Progenitor cell of endocrine pancreas (in vitro differentiated cells): ENCODE measurements around the gene PRR19. TPM values are rescaled to one million over a fixed set of nuclear protein-coding genes. Genes with fewer than 3 reads are reported as not detected.

Experiments used
- DNase-seq: peaks from one replicate; pipeline ENCODE4 v3.0.0; 2021; ENCODE audit warnings: low spot score; ENCODE audit not compliant: unreplicated experiment
- H3K27ac Mint-ChIP-seq: 2 replicates; pipeline ENCODE4 v1.8.0; 2021; ENCODE audit warnings: mild to moderate bottlenecking, moderate library complexity, mixed read lengths
- H3K27me3 Mint-ChIP-seq: 2 replicates; pipeline ENCODE4 v1.8.0; 2021; ENCODE audit warnings: mixed read lengths
- H3K36me3 Mint-ChIP-seq: 2 replicates; pipeline ENCODE4 v1.8.0; 2022; ENCODE audit warnings: mixed read lengths; ENCODE audit not compliant: insufficient read depth
- H3K4me1 Mint-ChIP-seq: 2 replicates; pipeline ENCODE4 v1.8.0; 2021; ENCODE audit warnings: low read depth, mixed read lengths
- H3K4me3 Mint-ChIP-seq: 2 replicates; pipeline ENCODE4 v1.8.0; 2021; ENCODE audit warnings: low read depth, mild to moderate bottlenecking, moderate library complexity, mixed read lengths
- H3K9me3 Mint-ChIP-seq: 2 replicates; pipeline ENCODE4 v1.8.0; 2021; ENCODE audit warnings: low read depth, mixed read lengths
- total RNA-seq: library from RNA; stranded (reverse); gene quantifications from 2 replicates; pipeline ENCODE4 v1.2.1, GENCODE V29; 2021
- TF ChIP-seq, protein P1 (sequence below): fragments of 200-600 bp; sonication (generic); IDR thresholded peaks from one replicate; pipeline ENCODE4 v1.5.0; 2021; ENCODE audit warnings: antibody characterized with exemption, mild to moderate bottlenecking; ENCODE audit not compliant: unreplicated experiment

PRR19 gene
- total RNA-seq, 1 donor from 2014 or later, result 3.4 TPM

DNA sequence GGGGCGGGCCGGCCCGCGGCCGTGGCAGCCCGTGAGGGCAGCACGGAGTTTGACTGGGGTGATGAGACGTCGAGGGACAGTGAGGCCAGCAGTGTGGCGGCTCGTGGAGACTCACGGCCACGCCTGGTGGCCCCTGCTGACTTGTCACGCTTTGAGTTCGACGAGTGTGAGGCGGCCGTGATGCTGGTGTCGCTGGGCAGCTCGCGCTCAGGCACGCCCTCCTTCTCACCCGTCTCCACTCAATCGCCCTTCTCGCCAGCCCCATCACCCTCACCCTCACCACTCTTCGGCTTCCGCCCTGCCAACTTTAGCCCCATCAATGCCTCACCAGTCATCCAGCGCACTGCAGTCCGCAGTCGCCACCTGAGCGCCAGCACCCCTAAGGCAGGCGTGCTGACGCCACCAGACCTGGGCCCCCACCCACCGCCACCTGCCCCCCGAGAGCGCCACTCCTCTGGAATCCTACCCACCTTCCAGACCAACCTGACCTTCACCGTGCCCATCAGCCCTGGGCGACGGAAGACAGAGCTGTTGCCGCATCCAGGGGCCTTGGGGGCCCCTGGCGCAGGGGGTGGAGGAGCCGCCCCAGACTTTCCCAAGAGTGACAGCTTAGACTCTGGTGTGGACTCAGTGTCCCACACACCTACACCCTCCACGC is 28.4 kb upstream of the PRR19 start:
- Mint-ChIP-seq H3K36me3 (peaks cover 12% of the 10 kb centered on the region), H3K4me1 (peaks cover 18% of the 10 kb centered on the region)
- TF ChIP-seq, protein P1, sequence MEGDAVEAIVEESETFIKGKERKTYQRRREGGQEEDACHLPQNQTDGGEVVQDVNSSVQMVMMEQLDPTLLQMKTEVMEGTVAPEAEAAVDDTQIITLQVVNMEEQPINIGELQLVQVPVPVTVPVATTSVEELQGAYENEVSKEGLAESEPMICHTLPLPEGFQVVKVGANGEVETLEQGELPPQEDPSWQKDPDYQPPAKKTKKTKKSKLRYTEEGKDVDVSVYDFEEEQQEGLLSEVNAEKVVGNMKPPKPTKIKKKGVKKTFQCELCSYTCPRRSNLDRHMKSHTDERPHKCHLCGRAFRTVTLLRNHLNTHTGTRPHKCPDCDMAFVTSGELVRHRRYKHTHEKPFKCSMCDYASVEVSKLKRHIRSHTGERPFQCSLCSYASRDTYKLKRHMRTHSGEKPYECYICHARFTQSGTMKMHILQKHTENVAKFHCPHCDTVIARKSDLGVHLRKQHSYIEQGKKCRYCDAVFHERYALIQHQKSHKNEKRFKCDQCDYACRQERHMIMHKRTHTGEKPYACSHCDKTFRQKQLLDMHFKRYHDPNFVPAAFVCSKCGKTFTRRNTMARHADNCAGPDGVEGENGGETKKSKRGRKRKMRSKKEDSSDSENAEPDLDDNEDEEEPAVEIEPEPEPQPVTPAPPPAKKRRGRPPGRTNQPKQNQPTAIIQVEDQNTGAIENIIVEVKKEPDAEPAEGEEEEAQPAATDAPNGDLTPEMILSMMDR, result no peak

GRCh38 chr19:42274065-42274682 is 27.8 kb upstream of the PRR19 start:
- H3K36me3 Mint-ChIP-seq, result peaks cover 12% of the 10 kb centered on the region
- peaks cover 23% of the 10 kb centered on the region for H3K4me1 Mint-ChIP-seq
- no peak overlapping the region for H3K27ac Mint-ChIP-seq
- DNase-seq, result no peak
- H3K27me3 Mint-ChIP-seq, result no peaks in the 10 kb centered on the region
- no peak overlapping the region for H3K4me3 Mint-ChIP-seq
- H3K9me3 Mint-ChIP-seq, result no peaks in the 10 kb centered on the region
- TF ChIP-seq, protein P1, result no peak

More for the DNA sequence above, 28.4 kb upstream of the PRR19 start:
- no peak for DNase-seq
- H3K27ac Mint-ChIP-seq, result no peak overlapping the region
- H3K4me3 Mint-ChIP-seq, result no peak overlapping the region
- H3K9me3 Mint-ChIP-seq, result no peaks in the 10 kb centered on the region
- no peaks in the 10 kb centered on the region for H3K27me3 Mint-ChIP-seq

- TF ChIP-seq, protein P1, result no peak
- Mint-ChIP-seq H3K4me1 (peaks cover 21% of the 10 kb centered on the region), H3K36me3 (peaks cover 12% of the 10 kb centered on the region), H3K27me3 (no peaks in the 10 kb centered on the region), H3K4me3 (no peak overlapping the region), H3K27ac (peak overlapping the region; percentile 62), H3K9me3 (no peaks in the 10 kb centered on the region)
- DNase-seq, result no peak
Observed at GRCh38 chr19:42275103-42275502, 26.8 kb upstream of the PRR19 start.

GRCh38 chr19:42275517-42275916 is 26.4 kb upstream of the PRR19 start:
- peaks cover 17% of the 10 kb centered on the region for H3K4me1 Mint-ChIP-seq
- H3K36me3 Mint-ChIP-seq, result peaks cover 12% of the 10 kb centered on the region
- H3K27me3 Mint-ChIP-seq, result no peaks in the 10 kb centered on the region
- no peaks in the 10 kb centered on the region for H3K9me3 Mint-ChIP-seq
- H3K27ac Mint-ChIP-seq, result no peak overlapping the region
- no peak for DNase-seq
- TF ChIP-seq, protein P1, result no peak
- no peak overlapping the region for H3K4me3 Mint-ChIP-seq

DNA sequence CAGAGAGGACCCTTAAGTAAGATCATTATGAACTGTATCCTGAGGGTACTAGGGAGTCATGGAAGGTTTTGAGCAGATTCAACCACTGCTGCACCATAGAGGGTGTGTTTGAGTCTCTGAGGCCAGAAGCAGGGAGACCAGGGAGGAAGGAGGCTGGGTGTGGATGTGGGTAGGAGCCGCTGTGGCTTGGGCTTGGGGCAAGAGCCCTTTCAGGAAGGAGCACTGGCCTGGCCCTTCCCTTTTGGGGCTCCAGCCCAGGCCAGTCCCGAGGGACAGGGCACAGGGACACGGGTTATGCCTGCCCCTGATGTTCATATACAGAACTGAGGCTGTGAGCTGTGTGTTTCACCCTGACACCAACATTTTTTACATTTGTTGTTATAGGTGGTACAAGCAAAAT is 25.6 kb upstream of the PRR19 start:
- peak overlapping the region; percentile 23 for H3K27ac Mint-ChIP-seq
- DNase-seq, result no peak
- no peak overlapping the region for H3K4me3 Mint-ChIP-seq
- no peaks in the 10 kb centered on the region for H3K27me3 Mint-ChIP-seq
- H3K9me3 Mint-ChIP-seq, result no peaks in the 10 kb centered on the region
- H3K4me1 Mint-ChIP-seq, result peaks cover 14% of the 10 kb centered on the region
- H3K36me3 Mint-ChIP-seq, result peaks cover 12% of the 10 kb centered on the region
- TF ChIP-seq, protein P1, result no peak
